CD14-positive monocyte (primary cell): ENCODE data around the gene HNRNPM. TPM values are rescaled to one million over a fixed set of nuclear protein-coding genes. Genes with fewer than 3 reads are reported as not detected.

ENCODE experiments used
- DNase-seq, 3 donors: peaks; one replicate each; pipeline ENCODE4 v3.0.0-alpha.2; 2011 to 2022
- H2AFZ ChIP-seq: 2 replicates; pipeline ENCODE4 v1.6.0; 2012; ENCODE audit warnings: mild to moderate bottlenecking, low read depth, low read length, inconsistent platforms; ENCODE audit not compliant: insufficient read depth, poor library complexity, severe bottlenecking
- H3K27ac ChIP-seq, 2 donors: 1 replicate in 1 of 2; 2 replicates in 1 of 2; pipeline ENCODE4 v1.5.1; 2012 to 2013; ENCODE audit warnings: low read length in 2 of 2, control low read depth in 1 of 2, inconsistent platforms in 1 of 2, low read depth in 1 of 2, mild to moderate bottlenecking in 1 of 2
- H3K27me3 ChIP-seq, 2 donors: one replicate each; pipeline versions ENCODE4 v1.6.0 to v1.6.1; 2011 to 2013; ENCODE audit warnings: low read length in 2 of 2; ENCODE audit not compliant: control insufficient read depth in 2 of 2, insufficient read depth in 2 of 2
- H3K36me3 ChIP-seq, 2 donors: replicated peaks in 1 of 2; 1 replicate in 1 of 2; 2 replicates in 1 of 2; pipeline versions ENCODE4 v1.5.1 to v1.6.1; 2012 to 2013; ENCODE audit warnings: low read length in 2 of 2, control low read depth in 1 of 2, inconsistent platforms in 1 of 2, mild to moderate bottlenecking in 1 of 2; ENCODE audit not compliant: insufficient read depth in 2 of 2, control insufficient read depth in 1 of 2
- H3K4me1 ChIP-seq, 2 donors: 1 replicate in 1 of 2; 2 replicates in 1 of 2; pipeline versions ENCODE4 v1.5.1 to v1.6.1; 2012 to 2013; ENCODE audit warnings: low read length in 2 of 2, control low read depth in 1 of 2, inconsistent platforms in 1 of 2, mild to moderate bottlenecking in 1 of 2, moderate library complexity in 1 of 2; ENCODE audit not compliant: insufficient read depth in 2 of 2, control insufficient read depth in 1 of 2
- H3K4me2 ChIP-seq: replicated peaks from 2 replicates; pipeline ENCODE3; 2012; ENCODE audit warnings: low read length, moderate library complexity, mild to moderate bottlenecking; ENCODE audit not compliant: poor library complexity, severe bottlenecking; ENCODE audit errors: extremely low read depth
- H3K4me3 ChIP-seq, 3 experiments: fragments of 200-600 bp in 1 of 3; sonication (generic) in 1 of 3; replicated peaks in 1 of 3; 1 replicate in 2 of 3; 2 replicates in 1 of 3; pipeline ENCODE4 v1.5.1; 2011 to 2013; ENCODE audit warnings: low read length in 3 of 3, mild to moderate bottlenecking in 3 of 3, control low read depth in 2 of 3, low read depth in 2 of 3, inconsistent platforms in 1 of 3, moderate library complexity in 1 of 3
- H3K79me2 ChIP-seq: 2 replicates; pipeline ENCODE4 v1.6.0; 2012; ENCODE audit warnings: mild to moderate bottlenecking, control low read depth, inconsistent platforms, low read length, moderate library complexity; ENCODE audit not compliant: insufficient read depth
- H3K9ac ChIP-seq: 2 replicates; pipeline ENCODE4 v1.6.0; 2017; ENCODE audit warnings: low read length, mild to moderate bottlenecking; ENCODE audit not compliant: insufficient read depth, poor library complexity, severe bottlenecking
- H3K9me3 ChIP-seq, 2 donors: replicated peaks in 1 of 2; 1 replicate in 1 of 2; 2 replicates in 1 of 2; pipeline versions ENCODE4 v1.5.1 to v1.6.1; 2012 to 2013; ENCODE audit warnings: low read length in 2 of 2, control low read depth in 1 of 2; ENCODE audit not compliant: control insufficient read depth in 1 of 2, insufficient read depth in 1 of 2
- H4K20me1 ChIP-seq: 2 replicates; pipeline ENCODE4 v1.6.0; 2012; ENCODE audit warnings: mild to moderate bottlenecking, low read length, control low read depth, moderate library complexity; ENCODE audit not compliant: insufficient read depth
- H3K27ac Mint-ChIP-seq, 7 donors: one replicate each; pipeline ENCODE4 v1.8.0; 2020; ENCODE audit warnings: mild to moderate bottlenecking in 7 of 7, mixed read lengths in 7 of 7, moderate library complexity in 6 of 7, inconsistent platforms in 2 of 7
- H3K27me3 Mint-ChIP-seq, 3 donors: one replicate each; pipeline ENCODE4 v1.8.0; 2021 to 2022; ENCODE audit warnings: low read depth in 3 of 3, mild to moderate bottlenecking in 3 of 3, mixed read lengths in 3 of 3, moderate library complexity in 3 of 3, inconsistent platforms in 1 of 3
- H3K36me3 Mint-ChIP-seq, 2 donors: one replicate each; pipeline ENCODE4 v1.8.0; 2020; ENCODE audit warnings: mixed read lengths in 2 of 2, inconsistent platforms in 1 of 2, mild to moderate bottlenecking in 1 of 2
- H3K4me1 Mint-ChIP-seq: one replicate; pipeline ENCODE4 v1.8.0; 2020; ENCODE audit warnings: mild to moderate bottlenecking, mixed read lengths
- H3K4me3 Mint-ChIP-seq, 2 donors: one replicate each; pipeline ENCODE4 v1.8.0; 2020; ENCODE audit warnings: mild to moderate bottlenecking in 2 of 2, mixed read lengths in 2 of 2, moderate library complexity in 1 of 2
- H3K9me3 Mint-ChIP-seq, 7 donors: one replicate each; pipeline ENCODE4 v1.8.0; 2020 to 2022; ENCODE audit warnings: mixed read lengths in 7 of 7, mild to moderate bottlenecking in 6 of 7, moderate library complexity in 6 of 7, inconsistent platforms in 2 of 7
- WGBS: methylation state at CpG from one replicate; pipeline ENCODE4 v1.1.5; 2013; ENCODE audit warnings: missing lambda C conversion rate; ENCODE audit not compliant: insufficient coverage; 5-methylcytosine and 5-hydroxymethylcytosine counted together
- intact Hi-C, 2 donors: fragments of 100-400 bp; cut with micrococcal nuclease; formaldehyde crosslinking; loops; one replicate each; pipeline versions ENCODE4 v1.15.0 to v1.15.1; 2023
- polyA plus RNA-seq, 3 donors: library from polyadenylated mRNA; depleted of rRNA in 1 of 3; unstranded in 2 of 3; stranded (reverse) in 1 of 3; fragments of 300-500 nt in 2 of 3; fragments of >200 nt in 1 of 3; fragmentation: Illumina TruSeq in 2 of 3; gene quantifications; 1 replicate in 2 of 3; 2 replicates in 1 of 3; pipeline ENCODE4 v1.2.3, GENCODE V29; 2012 to 2021
- TF ChIP-seq, protein P1 (sequence below): fragments of 200-600 bp; IDR thresholded peaks from one replicate; pipeline ENCODE4 v1.8.0; 2022; ENCODE audit warnings: antibody characterized with exemption, mild to moderate bottlenecking

The HNRNPM gene
- polyA plus RNA-seq, 3 donors, result 77.0 to 121 (median 116) TPM

DNA sequence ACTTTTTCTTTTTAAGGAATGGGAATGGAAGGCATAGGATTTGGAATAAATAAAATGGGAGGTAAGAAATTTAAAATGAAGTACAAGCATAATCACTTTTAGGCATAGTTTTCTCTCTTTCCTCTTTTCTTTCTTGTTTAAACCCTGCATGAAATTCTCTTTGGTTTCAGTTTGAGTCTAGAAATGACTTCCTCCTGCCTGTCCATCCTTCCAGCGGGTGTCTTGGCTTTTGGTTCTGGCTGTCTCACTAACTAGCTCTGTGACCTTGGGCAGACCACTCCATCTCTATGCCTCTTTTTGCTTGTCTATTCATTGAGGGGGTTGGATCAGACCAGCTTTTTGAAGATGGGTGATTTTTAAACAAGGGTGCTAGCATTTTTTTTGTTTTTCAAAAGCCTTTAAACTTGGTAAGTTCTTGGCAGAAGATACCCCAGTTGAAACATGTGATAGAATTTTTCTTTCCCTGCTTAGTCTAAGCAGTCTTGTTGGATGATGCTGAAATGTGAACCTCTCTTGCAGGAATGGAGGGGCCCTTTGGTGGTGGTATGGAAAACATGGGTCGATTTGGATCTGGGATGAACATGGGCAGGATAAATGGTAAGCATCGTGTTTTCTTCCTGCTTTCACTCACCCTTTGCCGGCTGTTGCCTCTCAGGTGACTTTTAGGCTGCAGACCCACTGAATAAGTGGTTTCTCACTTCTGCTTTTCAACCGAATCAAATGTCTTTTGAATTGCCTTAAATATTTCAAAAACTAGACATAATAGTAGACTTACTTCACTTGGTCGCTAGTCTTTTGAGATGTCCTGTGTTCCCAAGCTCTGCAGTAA, 29.1 kb downstream of the HNRNPM start:
- Mint-ChIP-seq H3K9me3 (peaks cover 0 to 2% (median 0%) of the 10 kb centered on the region in 7 donors), H3K36me3 (peaks cover 83 to 97% of the 10 kb centered on the region in 2 donors), H3K4me1 (peaks cover 32% of the 10 kb centered on the region), H3K27me3 (peaks cover 0 to 2% (median 0%) of the 10 kb centered on the region in 3 donors), H3K4me3 (peak overlapping the region; percentile 17 to 57), H3K27ac (peak overlapping the region; percentile 85 to 92 (median 89))
- peak overlapping the region; percentile 22 for H3K4me2 ChIP-seq
- intact Hi-C loops, result loop anchor here (5.0 kb wide), 1 partner anchor 33 kb away; no protein-coding TSS in a partner anchor
- peaks cover 85% of the 10 kb centered on the region for H3K79me2 ChIP-seq
- WGBS, result 4% methylated on average over 4 of the region's 6 CpGs
- H3K27ac ChIP-seq, result peak overlapping the region in 1 of 2 donors; percentile 68
- no peaks in the 10 kb centered on the region for H3K9me3 ChIP-seq
- no peak overlapping the region for H3K4me3 ChIP-seq
- peaks cover 93% of the 10 kb centered on the region for H4K20me1 ChIP-seq
- H2AFZ ChIP-seq, result no peak overlapping the region
- peaks cover 24 to 31% of the 10 kb centered on the region in 2 donors for H3K4me1 ChIP-seq
- TF ChIP-seq, protein P1, sequence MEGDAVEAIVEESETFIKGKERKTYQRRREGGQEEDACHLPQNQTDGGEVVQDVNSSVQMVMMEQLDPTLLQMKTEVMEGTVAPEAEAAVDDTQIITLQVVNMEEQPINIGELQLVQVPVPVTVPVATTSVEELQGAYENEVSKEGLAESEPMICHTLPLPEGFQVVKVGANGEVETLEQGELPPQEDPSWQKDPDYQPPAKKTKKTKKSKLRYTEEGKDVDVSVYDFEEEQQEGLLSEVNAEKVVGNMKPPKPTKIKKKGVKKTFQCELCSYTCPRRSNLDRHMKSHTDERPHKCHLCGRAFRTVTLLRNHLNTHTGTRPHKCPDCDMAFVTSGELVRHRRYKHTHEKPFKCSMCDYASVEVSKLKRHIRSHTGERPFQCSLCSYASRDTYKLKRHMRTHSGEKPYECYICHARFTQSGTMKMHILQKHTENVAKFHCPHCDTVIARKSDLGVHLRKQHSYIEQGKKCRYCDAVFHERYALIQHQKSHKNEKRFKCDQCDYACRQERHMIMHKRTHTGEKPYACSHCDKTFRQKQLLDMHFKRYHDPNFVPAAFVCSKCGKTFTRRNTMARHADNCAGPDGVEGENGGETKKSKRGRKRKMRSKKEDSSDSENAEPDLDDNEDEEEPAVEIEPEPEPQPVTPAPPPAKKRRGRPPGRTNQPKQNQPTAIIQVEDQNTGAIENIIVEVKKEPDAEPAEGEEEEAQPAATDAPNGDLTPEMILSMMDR, result no peak
- H3K9ac ChIP-seq, result no peak overlapping the region
- H3K36me3 ChIP-seq, result peaks cover 74 to 96% of the 10 kb centered on the region in 2 donors
- no peaks in the 10 kb centered on the region for H3K27me3 ChIP-seq
- DNase-seq, result peak; percentile 22 to 41 (median 27)

DNA sequence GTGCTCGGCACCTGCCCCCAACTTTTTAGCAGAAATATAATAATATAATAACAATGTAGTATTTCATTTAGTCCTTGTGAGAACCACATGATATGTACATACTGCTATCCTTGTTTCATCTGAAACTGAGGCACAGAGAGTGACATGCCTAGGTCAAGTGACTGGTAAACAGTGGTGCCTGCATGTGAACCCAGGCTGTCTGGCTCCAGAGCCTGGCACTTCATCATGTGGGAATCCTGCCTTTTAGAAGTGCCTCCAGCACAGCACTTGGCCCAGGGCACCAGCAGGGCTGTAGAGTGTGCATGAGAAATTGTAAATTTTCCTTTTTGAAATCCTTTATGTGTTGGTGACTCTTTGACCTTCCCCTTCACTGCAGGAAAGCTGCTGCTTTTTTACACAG, 30.2 kb downstream of the HNRNPM start:
- Mint-ChIP-seq H3K4me1 (peaks cover 32% of the 10 kb centered on the region), H3K27ac (peak overlapping the region in 2 of 7 donors; percentile 60), H3K36me3 (peaks cover 76 to 92% of the 10 kb centered on the region in 2 donors), H3K9me3 (peaks cover 0 to 2% (median 0%) of the 10 kb centered on the region in 7 donors), H3K27me3 (peaks cover 0 to 2% (median 0%) of the 10 kb centered on the region in 3 donors), H3K4me3 (no peak overlapping the region)
- Histone ChIP-seq H4K20me1 (peaks cover 92% of the 10 kb centered on the region), H2AFZ (no peak overlapping the region), H3K79me2 (peaks cover 85% of the 10 kb centered on the region), H3K9me3 (no peaks in the 10 kb centered on the region), H3K4me1 (peaks cover 24 to 31% of the 10 kb centered on the region in 2 donors), H3K27me3 (no peaks in the 10 kb centered on the region), H3K4me3 (no peak overlapping the region), H3K9ac (no peak overlapping the region), H3K4me2 (no peak overlapping the region), H3K27ac (no peak overlapping the region), H3K36me3 (peaks cover 68 to 92% of the 10 kb centered on the region in 2 donors)
- intact Hi-C loops, result no loop called here
- DNase-seq, result no peak
- no CpG with 5 or more reads among the region's 1 CpG for WGBS
- TF ChIP-seq, protein P1, result no peak
